CD4-positive, alpha-beta T cell treated with Interleukin-6 for 4 hours (primary cell): ENCODE measurements around the gene TMEM38A.
"Not testable (repeated sequence)": the region's sequence is repeated elsewhere in the genome, so short reads cannot be mapped to it uniquely, and the experiment has no call there.

Experiments
- DNase-seq: peaks from one replicate; pipeline ENCODE4 v3.0.0-alpha.2; 2020; ENCODE audit warnings: mixed read lengths

TMEM38A gene

DNA sequence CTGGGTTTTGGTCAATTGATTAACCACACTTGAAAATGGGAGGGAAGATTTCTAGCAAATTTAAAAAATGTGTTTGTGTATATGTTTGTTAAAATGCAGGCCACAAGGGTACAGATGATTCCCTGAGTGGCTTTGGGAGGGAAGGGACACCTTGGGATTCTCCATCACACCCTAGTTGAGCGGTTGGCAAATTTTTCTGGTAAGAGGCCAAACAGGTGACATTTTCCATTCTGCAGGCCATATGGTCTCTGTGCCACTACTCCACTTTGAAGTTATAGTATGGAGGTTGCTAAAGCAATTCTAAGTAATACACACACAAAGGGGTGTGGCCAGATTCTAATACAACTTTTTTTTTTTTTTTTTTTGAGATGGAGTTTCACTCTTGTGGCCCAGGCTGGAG lies 20.0 kb upstream of the TMEM38A start:
- no peak for DNase-seq

DNA sequence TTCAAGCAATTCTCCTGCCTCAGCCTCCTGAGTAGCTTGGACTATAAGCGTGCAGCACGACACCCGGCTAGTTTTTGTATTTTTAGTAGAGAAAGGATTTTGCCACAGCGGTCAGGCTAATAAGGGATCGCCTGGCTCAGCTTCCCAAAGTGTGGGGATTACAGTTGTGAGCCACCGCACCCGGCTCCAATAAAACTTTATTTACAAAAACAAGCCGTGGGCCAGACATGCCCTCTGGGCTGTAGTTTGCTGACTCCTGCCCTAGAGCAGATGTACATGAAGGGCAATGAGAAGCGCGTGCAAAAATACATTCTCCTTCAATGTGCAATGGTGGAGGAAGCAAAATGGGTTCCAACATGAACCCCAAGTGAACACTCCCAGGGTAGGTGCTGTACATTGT lies 19.2 kb upstream of the TMEM38A start:
- DNase-seq = no peak

DNA sequence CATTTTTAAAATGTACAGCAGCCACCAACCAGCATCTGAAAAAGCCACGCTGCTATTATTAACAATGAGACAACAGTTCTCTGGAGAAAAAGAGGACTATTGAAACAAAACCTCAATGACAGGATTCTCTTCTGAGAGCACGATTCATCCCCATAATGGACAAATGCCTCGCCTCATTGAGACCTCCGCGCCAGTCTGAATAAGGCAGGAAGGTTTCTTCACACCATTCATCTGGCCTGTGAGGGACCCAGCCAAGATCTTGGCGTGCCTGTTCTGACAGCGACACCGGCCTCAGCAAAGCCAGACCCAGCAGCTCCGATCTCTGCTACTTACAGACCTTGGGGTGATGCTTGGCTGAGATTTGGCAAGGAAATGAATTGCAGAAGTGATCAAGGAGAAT lies 15.8 kb upstream of the TMEM38A start:
- no peak for DNase-seq

DNA sequence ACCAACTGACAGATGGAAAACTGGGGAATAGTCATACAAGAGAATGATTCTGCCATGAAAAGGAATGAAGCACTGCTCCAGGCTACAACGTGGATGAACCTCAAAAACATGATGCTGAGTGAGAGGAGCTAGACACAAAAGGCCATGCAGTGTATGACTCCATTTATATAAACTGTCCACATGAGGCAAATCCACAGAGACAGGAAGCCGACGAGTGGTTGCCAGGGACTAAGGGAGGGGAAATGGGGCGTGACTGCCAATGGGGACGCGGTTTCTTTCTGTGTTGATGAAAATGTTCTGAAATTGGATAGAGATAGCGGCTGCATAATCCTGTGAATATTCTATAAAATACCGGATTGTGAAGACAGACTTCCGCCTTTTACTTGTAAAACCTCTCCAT lies 11.2 kb upstream of the TMEM38A start:
- DNase-seq = no peak

DNA sequence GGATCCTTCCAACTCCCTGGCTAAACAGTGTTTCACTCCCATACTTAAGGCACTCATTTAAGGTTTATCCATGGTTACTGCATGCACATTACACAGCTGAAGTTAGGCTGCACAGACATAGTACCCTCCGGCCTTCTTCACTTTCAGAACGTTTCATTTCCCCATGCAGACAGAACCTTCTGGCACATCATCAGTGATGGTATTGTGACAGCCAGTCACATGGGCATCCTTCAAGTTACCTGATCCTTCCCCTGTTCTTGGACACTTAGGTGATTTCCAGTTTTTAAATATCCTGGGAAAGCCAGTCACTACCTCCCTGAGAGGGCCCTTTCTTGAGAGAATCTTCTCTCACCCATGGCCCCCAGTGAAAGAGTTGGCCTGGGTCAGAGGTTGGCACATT lies 10.1 kb upstream of the TMEM38A start:
- DNase-seq = no peak

DNA sequence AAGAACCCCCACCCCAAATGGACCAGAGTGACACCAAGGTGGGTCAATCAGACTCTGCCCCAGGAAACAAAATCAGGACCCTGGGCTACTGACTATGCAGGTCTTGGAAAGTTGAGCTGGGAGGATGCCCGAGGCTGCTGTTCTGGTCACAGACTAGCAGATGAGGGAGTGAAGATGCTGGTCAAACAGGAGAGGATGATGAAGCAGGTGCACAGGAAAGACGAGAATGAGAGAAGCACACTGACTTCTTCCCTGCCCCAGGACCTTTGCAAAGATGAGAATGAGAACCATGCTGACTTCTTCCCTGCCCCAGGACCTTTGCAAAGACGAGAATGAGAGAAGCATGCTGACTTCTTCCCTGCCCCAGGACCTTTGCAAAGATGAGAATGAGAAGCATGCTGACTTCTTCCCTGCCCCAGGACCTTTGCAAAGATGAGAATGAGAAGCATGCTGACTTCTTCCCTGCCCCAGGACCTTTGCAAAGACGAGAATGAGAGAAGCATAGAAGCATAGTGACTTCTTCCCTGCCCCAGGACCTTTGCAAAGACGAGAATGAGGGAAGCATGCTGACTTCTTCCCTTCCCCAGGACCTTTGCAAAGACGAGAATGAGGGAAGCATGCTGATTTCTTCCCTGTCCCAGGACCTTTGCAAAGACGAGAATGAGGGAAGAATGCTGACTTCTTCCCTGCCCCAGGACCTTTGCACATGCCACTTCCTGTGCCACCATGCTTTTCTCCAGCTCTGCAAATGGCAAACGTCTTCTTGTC lies 9.3 kb upstream of the TMEM38A start:
- not testable (repeated sequence) for DNase-seq

DNA sequence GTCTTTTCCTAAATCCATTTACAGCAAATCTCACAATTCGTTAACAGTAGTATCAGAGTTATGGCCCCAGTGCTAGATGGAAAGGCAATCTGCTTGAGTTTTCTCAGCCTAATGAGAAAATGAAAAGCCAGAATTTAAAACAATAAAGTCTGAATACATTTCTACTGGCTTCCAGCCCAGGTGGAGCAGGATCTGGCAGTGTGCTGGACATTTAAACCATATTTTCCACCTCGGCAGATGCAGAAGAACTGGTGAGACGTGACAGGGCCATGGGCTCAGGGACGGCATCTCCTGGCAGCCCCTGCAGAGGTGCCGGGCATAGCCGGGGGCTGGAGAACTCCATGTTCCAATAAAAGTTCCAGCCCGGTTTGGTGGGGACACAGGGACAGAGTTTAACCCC lies 8.1 kb upstream of the TMEM38A start:
- no peak for DNase-seq

DNA sequence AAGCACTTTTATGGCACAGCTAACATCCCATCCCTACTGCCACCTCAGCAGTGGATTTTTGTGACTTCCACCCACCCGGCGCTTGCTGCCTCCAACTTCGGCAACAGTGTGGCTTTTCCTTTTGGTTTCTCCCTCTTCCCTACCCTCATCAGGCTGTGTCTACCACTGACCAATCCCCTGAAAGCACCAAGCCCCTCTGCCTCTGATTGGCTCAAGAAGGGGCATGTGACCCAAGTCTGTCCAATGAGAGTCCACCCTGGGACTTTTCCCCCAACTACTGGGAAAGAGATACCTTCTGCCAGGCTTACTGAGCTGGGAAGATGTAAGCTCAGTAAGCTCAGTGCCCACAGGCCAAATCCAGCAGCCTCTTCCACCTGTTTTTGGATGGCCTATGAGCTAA lies 6.8 kb upstream of the TMEM38A start:
- DNase-seq = no peak

DNA sequence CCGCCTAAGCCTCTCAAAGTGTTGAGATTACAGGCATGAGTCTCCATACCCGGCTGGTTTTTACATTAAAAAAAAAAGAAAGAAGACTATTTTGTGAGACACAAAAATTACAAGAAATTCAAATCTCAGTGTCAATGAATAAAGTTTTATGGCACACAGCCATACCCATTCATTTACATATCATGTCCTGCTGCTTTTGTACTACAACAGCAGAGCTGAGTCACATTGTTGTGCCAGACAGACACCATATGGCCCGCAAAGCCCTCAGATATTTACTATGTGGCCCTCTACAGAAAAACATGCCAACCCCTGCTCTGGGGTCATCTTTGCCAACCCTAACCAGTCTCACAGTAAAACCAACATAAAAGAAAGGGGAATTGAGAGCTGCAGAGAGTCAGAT lies 6.3 kb upstream of the TMEM38A start:
- DNase-seq = no peak

DNA sequence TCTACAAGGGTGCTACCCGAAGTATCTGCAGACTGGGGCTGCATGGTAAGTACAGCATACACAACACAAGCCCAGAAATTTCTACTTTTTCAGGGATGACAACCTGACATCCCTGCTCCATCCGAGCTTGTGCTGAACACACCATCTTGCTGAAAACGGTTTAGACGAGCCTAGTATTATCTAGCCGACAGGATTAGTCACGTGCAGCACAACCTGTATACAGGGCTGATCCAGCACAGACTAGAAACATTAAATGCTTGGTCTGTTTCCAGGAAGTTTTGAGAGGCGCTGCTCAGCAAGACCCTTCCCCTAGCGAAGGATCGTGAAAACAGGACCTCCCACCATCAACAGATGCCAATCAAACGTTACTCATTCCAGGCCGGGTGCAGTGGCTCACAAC lies 5.2 kb upstream of the TMEM38A start:
- no peak for DNase-seq

DNA sequence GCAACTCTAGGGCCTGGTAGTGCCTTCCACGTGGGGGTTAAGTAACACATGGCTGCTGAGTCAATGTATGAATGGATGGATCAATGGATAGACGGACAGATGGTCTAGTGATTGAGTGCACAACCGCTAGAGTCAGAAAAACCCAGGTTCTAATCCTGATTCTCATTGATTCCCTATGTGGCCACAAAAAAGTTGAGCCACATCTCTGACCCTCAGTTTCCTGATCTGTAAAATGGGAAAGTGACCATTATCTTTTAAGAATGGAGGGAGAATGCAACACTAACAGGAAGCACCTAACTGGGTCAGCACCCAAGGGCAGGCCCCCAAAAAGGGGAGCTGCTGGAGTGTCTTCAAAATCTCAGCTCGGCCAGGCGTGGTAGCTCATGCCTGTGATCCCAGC lies 3.6 kb upstream of the TMEM38A start:
- DNase-seq = no peak

DNA sequence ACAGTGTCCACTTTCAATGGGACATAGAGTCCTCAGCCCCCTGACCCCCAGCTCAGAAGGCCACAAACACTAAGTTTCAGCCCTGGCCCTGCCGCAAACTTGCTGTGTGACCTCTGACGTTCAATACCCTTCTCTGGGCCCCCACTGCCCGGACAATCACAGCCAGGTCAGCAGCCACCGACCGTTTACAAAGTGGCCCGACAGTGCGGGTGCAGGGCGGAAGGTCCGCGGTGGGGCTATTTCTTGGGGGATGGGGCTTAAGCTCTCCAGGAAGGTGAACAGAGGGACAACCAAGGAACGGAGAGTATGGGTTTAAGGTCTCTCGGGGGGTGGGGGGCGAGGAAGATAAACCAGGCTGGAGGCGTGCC lies 1.5 kb upstream of the TMEM38A start:
- DNase-seq = no peak

DNA sequence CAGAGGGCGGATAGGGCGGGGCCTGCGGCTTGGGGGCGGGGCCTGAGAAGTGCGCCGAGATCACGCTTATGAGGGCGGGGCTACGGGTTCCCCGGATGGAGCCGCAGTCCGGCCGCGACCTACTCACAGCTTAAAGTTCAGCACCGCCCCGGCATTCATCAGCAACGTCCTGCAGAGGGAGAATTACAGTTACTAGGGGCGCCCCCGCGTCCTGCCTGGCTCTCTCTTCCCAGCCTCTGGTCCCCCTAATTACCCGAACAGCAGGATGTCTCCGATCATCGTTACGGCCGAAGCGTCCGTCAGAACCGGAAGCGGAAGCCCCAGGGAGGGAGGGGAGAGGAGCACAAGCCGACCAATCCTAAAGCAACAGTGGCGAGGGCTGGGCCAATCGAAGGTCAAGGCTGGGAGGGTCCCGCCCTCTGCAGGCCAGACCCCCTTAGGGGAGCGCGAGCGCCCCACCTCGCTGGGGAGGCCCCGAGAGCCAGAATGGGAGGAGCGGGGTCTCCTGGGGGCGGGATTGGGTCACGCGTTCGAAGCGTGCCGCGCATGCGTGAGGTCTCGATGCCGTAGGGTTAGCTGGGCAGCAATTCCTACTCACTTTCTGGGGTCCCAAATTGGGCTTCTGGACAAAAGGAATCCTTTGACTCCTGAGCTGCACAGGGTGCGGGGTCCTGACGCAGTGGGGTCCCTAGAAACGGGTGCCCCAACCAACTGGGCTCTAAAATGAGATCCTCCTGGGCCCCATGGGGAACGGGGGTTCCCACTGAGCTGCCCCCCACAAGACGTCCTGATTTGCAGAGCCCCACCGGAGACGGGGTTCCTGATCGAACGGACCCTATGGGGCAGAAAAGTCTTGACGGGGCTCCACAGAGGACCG lies 869 bp upstream of the TMEM38A start, which contains the start of gene SMIM7:
SMIM7 (minus strand) TSS at position 313 of the 877 bp plus-strand sequence; CDS start at position 279, 34 bp downstream.
- peak; percentile 99 for DNase-seq

DNA sequence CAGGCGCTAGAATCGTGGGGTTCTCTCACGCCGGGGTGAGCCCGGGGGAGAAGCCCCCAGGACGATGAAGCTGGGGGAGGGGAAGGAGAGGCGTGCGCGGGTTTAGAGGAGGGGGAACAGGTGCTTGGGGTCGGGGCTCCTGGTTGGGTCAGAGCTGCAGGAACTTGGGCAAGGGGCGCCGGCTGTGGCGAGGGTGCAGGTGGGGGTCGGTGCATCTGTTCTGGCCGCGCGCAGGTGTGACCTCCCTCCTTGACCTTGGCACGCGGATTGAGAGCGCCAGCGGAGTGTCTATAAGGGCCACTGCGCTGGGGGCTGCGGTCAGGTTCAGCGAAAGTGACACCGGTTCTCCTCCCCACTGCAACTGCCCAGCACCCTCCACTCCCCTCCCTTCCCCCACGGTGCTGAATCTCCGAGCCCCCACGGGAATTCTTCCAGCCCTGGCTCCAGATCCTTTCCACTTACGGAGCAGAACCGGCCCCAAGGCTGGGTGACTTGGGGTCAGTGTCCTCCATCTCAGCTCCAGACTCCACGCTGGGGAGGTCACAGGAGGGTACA lies 618 bp downstream of the TMEM38A start:
- DNase-seq = peak; percentile 5

DNA sequence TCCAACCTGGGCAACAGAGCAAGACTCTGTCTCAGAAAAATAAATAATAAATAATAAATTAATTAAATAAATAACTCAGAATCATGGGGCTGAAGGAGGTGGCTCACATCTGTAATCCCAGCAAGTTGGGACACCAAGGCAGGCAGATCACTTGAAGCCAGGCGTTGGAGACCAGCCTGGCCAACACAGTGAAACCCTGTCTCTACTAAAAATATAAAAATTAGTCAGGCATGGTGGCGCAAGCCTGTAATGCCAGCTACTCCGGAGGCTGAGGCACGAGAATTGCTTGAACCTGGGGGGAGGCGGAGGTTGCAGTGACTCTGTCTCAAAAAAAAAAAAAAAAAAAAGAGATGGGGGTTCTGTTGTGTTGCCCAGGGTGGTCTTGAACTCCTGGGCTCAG lies 7.2 kb downstream of the TMEM38A start:
- DNase-seq = no peak

DNA sequence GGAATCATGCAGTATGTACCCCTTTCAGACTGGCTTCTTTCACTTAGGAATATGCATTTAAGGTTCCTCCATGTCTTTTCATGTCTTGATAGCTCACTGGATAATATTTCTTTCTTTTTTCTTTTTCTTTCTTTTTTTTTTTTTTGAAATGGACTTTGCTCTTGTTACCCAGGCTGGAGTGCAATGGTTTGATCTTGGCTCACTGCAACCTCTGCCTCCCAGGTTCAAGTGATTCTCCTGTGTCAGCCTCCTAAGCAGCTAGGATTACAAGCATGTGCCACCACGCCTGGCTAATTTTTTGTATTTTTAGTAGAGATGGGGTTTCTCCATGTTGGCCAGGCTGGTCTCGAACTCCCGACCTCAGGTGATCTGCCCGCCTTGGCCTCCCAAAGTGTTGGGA lies 7.8 kb downstream of the TMEM38A start:
- DNase-seq = not testable (repeated sequence)

DNA sequence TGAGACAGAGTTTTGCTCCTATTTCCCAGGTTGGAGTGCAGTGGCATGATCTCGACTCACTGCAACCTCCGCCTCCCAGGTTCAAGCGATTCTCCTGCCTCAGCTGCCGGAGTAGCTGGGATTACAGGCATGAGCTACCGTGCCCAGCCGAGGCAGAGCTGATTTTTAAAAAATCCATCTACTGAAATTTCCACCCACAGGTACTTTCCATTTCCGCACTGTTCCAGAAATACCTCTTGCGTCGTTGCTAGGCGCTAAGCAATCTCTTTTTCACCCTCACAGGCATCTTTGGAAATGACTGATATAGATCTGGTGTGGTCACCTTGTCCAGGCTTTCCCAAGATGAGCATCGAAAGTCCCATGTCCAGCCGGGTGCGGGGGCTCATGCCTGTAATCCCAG lies 9.4 kb downstream of the TMEM38A start:
- no peak for DNase-seq

DNA sequence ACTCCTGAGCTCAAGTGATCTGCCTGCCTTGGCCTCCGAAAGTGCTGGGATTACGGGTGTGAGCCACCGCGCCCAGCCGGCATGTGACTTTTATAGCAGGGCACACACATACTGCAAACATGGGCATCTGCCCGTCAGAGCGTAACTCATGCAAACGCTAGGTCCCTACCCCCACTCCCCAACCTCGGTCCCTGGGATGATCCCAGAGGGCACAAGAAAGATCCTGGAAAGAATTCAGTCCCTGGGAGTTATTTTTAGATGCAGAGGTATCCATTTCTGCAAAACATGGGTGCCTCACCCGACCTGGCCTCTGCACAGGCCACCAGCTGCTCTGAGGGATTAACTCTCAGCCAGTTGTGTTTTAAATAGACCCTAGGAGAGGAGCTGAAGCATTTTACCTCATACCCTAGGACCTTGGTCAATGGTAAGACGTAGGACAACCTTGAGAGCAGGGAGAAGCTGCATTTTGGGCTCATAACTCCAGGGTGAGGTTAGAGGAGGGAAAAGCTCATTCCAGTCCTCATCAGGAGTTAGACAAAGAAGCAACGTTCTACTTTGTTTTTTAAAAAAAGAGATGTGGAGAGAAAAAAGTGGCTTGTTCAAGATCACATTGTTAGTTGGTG lies 10.8 kb downstream of the TMEM38A start:
- DNase-seq = no peak

DNA sequence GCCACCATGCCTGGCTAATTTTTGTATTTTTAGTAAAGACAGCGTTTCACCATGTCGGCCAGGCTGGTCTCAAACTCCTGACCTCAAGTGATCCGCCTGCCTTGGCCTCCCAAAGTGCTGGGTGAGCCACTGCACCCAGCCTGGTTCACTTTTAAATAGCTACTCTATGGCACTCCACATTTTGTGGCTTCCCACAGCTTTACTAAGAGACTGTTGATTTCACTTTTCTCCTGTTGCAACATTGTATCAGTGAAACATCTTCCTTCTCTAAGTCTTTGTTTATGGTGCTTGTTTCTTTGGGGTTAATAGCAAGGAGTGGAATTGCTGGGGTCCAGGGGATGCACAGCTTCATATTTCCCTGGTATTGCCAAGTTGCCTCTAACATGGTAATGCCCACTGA lies 12.3 kb downstream of the TMEM38A start:
- no peak for DNase-seq

DNA sequence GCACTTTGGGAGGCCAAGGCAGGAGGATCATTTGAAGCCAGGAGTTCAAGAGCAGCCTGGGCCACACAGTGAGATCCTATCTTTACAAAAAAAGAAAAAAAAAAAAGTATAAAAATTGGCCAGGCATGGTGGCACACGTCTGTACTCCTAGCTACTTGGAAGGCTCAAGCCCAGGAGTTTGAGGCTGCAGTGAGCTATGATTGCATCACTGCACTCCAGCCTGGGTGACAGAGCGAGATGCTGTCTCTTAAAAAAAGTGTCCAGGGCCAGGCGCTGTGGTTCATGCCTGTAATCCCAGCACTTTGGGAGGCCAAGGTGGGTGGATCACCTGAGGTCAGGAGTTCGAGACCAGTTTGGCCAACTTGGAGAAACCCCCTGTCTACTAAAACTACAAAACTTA lies 12.9 kb downstream of the TMEM38A start:
- DNase-seq = not testable (repeated sequence)

DNA sequence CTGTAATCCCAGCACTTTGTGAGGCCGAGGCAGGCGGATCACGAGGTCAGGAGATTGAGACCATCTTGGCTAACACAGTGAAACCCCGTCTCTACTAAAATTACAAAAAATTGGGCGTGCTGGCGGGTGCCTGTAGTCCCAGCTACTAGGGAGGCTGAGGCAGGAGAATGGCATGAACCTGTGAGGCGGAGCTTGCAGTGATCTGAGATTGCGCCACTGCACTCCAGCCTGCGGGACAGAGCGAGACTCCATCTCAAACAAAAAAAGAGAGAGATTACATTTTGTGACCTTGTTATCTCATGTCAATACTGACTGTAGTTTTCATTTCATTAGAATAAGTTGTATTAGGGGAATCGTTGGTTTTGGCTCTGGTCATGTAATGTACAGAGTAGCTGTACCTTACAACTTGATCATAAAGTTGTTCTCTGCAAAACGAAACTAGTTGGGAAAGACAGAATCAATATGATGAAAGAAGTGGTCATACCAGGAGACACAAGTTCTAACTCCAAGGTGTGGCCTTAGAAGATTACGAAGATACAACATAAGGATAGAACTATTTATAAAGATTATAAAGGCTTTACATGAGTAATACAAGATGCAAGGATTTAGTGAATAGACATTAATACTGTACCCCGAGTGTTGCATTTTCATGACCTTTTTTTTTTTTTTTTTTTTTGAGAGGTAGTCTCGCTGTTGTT lies 15.3 kb downstream of the TMEM38A start:
- no peak for DNase-seq

DNA sequence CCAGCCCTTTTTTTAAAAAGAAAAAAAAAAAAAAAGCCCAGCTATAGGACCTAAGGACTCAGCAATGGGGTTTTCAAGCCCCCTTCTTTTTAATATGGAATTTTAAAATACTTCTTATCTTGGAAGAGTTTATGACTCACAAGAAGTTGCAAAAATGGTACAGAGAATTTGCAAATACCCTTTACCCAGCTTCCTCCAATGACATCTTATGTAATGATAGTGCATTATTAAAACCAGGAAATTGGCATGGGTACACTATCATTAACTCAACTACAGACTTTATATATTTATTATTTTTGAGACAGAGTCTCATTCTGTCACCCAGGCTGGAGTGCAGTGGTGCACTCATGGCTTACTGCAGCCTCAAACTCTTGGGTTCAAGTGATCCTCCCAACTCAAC lies 16.1 kb downstream of the TMEM38A start:
- no peak for DNase-seq

DNA sequence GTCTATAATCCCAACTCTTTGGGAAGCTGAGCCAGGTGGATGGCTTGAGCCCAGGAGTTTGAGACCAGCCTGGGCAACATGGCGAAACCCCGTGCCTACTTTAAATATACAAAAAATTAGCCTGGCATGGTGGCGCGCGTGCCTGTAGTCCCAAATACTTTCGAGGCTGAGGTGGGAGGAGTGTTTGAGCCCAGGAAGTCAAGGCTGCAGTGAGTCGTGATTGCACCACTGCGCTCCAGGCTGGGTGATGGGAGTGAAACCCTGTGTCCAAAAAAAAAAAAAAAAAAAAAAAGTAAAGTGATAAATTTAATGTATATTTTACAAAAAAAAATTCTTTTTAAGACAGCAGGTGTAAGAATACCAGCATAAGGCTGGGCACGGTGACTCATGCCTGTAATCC lies 17.6 kb downstream of the TMEM38A start:
- no peak for DNase-seq
